Glomerular visceral epithelial cell (primary cell): Measurements from ENCODE around the gene EGFL7.
A peak's percentile ranks its signal among the peaks of the same experiment; 100 is the strongest.

Experiments
- DNase-seq: peaks from one replicate; pipeline ENCODE4 v3.0.0-alpha.2; 2016; ENCODE audit errors: extremely low spot score

The EGFL7 gene

DNA sequence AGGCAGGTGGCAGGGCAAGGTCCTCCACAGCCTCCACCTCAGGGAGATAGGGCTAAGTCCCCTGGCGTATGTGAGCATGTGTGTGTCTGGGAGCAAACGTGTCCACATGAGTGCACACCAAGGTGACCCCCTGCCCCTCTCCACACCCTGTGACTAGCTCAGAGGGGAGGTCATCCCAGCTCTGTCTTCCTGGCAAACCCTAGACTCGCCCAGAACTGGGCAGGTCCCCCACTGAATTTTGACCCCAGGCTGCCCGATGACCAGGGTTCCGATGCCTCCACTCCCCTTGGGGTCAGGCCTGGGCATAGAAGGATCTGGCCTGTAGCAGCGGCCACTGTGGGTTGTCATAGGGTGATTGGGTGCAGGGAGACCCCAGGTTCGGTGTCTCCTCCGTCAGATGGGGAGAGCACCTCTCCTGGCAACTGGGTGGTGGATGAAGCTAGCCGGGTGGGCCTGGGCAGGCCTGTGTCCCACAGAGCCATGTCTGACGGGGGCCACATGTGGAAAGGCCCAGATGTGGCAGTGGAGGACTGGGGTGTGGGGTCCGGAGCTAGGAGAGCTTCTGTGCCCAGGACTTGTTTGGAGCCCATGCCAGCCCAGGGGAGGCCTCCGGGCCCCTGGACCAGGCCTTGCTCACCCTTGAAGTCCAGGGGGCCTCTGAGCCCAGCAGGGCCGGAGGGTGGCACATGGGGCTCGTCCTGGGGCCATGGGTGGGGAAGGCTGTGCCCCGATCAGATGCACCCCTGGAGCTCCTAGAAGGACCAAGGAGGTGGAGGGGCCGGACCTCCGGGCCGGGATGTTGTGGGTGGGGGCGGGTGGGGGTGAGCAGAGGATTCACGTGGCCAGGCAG, 55.9 kb downstream of the EGFL7 start:
- no peak for DNase-seq

GRCh38 chr9:136719195-136719880, 56.6 kb downstream of the EGFL7 start:
- DNase-seq = peak; percentile 40

DNA sequence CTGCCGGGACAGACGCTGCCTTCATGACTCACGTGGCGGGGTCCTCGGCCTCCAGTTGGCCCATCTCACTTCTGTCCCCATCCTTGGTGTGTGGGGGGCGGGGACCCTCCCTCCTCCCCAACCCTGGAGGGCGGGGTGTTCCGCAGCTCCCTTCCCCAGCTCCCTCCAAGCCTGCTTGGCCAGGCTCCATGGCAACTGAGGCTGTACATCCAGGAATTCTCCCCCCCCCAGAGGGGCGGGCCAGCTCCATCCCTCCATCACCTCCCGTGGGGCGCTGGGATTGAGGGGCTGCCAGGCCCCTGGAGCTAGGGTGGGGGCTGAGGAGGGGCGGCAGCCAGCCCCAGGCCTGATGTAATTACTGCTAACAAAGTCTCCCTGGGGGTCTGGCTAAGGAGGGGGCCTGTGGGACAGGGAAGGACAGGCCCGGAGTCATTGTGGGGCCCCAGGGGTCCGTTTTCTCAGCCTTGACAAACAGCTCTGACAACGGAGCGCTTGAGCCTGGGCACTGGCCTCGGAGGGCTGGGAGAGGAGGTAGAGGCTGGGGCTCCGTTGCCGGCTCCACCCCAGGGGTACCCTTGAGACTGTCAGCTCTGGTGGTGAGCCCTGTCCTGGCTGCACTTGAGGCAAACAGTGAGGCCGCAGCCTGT, 57.7 kb downstream of the EGFL7 start:
- no peak for DNase-seq

DNA sequence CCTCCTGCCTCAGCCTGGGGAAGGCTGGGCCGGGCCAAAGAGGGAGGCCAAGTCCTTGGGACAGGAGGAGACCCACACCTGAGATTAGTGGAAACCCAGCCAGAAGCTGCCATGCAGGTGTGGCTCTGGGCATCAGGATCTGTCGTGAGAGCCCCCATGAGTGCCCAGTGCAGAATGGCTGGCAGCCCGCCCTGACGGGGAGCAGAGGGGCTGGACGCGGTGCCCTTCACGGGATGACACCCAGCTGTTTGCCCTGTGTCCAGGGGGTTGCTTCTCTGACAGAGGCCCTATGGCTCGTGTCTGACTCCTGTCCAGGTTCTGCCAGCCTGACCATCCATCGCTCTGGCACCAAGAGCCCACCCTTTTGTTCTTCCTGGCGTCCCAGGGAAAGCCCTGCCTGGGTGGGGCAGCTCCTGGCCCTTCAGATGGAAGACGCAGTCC, 58.2 kb downstream of the EGFL7 start:
- DNase-seq = no peak

GRCh38 chr9:136721339-136722092, 58.8 kb downstream of the EGFL7 start:
- DNase-seq = no peak
